Panc1 (cell line): Measurements from ENCODE around the gene CATSPERE.

Source experiments
- POLR2AphosphoS5 ChIP-seq: IDR thresholded peaks from 2 replicates; pipeline ENCODE4 v1.6.1; 2012; ENCODE audit warnings: mild to moderate bottlenecking, low read depth, low read length, moderate library complexity
- TCF7L2 ChIP-seq: IDR thresholded peaks from 2 replicates; pipeline ENCODE4 v1.6.1; 2011; ENCODE audit warnings: mild to moderate bottlenecking, low read depth, low read length, inconsistent platforms
- TF ChIP-seq, protein P1 (sequence below): fragments of 450-650 bp; IDR thresholded peaks from 2 replicates; pipeline ENCODE4 v1.5.1; 2017; ENCODE audit warnings: mild to moderate bottlenecking

DNA sequence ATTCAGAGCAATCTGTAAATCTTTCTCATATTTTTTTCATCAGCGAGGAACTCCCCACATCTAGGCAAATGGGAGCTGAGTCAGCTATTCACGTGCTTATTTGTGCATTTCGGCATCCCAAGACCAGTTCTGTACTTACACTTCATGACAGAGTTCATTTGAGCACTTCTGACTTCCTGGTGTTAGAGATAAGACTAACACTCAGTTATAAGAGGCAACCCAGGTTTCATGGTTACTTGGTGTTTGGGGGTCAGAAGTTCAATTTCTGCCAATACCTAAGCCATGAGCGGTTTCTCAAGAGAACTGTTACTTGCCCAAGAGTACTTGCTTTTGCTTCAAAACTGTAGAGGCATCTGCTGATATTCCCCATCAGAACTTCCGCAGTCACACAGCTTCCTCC is 167.7 kb downstream of the CATSPERE start:
- TF ChIP-seq, protein P1, sequence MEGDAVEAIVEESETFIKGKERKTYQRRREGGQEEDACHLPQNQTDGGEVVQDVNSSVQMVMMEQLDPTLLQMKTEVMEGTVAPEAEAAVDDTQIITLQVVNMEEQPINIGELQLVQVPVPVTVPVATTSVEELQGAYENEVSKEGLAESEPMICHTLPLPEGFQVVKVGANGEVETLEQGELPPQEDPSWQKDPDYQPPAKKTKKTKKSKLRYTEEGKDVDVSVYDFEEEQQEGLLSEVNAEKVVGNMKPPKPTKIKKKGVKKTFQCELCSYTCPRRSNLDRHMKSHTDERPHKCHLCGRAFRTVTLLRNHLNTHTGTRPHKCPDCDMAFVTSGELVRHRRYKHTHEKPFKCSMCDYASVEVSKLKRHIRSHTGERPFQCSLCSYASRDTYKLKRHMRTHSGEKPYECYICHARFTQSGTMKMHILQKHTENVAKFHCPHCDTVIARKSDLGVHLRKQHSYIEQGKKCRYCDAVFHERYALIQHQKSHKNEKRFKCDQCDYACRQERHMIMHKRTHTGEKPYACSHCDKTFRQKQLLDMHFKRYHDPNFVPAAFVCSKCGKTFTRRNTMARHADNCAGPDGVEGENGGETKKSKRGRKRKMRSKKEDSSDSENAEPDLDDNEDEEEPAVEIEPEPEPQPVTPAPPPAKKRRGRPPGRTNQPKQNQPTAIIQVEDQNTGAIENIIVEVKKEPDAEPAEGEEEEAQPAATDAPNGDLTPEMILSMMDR, result no peak
- TF ChIP-seq TCF7L2 (no peak), POLR2AphosphoS5 (no peak)
